Ishikawa (cell line): ENCODE results near the gene IQCH.

ENCODE experiments used
- CEBPB ChIP-seq: IDR thresholded peaks from 2 replicates; pipeline ENCODE4 v1.6.1; 2012
- EP300 ChIP-seq: IDR thresholded peaks from 2 replicates; pipeline ENCODE4 v1.6.1; 2012; ENCODE audit warnings: borderline replicate concordance
- FOXM1 ChIP-seq: IDR thresholded peaks from 2 replicates; pipeline ENCODE4 v1.6.1; 2012; ENCODE audit warnings: low read depth, borderline replicate concordance
- RAD21 ChIP-seq: IDR thresholded peaks from 2 replicates; pipeline ENCODE4 v1.6.1; 2012; ENCODE audit warnings: low read depth
- YY1 ChIP-seq: IDR thresholded peaks from 2 replicates; pipeline ENCODE4 v1.6.1; 2012; ENCODE audit warnings: low read depth
- ZBTB7A ChIP-seq: IDR thresholded peaks from 2 replicates; pipeline ENCODE4 v1.6.1; 2012; ENCODE audit warnings: low read depth
- TF ChIP-seq, protein P1 (sequence below): IDR thresholded peaks from 2 replicates; pipeline ENCODE4 v1.6.1; 2012; ENCODE audit warnings: low read depth, mild to moderate bottlenecking

DNA sequence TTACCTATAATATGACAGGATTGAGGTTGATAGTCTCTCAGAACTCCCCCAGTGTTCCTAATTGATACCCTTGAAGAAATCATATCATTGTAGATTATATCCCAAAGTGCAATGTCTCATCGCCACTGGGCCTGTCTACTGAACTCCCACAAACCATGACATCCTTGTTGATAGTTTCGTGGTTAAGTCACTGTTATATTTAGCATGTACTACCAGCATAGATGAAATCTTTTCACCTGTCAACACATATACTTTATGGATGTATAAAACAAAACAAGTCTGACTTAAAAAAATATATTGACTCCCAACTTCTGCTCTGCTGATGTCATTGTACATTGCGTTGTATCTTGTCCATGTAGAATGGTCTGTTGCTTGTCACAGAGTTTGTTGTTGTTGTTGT, 128.1 kb downstream of the IQCH start:
- TF ChIP-seq EP300 (no peak), CEBPB (no peak), RAD21 (no peak), FOXM1 (no peak), YY1 (no peak), ZBTB7A (no peak)
- TF ChIP-seq, protein P1, sequence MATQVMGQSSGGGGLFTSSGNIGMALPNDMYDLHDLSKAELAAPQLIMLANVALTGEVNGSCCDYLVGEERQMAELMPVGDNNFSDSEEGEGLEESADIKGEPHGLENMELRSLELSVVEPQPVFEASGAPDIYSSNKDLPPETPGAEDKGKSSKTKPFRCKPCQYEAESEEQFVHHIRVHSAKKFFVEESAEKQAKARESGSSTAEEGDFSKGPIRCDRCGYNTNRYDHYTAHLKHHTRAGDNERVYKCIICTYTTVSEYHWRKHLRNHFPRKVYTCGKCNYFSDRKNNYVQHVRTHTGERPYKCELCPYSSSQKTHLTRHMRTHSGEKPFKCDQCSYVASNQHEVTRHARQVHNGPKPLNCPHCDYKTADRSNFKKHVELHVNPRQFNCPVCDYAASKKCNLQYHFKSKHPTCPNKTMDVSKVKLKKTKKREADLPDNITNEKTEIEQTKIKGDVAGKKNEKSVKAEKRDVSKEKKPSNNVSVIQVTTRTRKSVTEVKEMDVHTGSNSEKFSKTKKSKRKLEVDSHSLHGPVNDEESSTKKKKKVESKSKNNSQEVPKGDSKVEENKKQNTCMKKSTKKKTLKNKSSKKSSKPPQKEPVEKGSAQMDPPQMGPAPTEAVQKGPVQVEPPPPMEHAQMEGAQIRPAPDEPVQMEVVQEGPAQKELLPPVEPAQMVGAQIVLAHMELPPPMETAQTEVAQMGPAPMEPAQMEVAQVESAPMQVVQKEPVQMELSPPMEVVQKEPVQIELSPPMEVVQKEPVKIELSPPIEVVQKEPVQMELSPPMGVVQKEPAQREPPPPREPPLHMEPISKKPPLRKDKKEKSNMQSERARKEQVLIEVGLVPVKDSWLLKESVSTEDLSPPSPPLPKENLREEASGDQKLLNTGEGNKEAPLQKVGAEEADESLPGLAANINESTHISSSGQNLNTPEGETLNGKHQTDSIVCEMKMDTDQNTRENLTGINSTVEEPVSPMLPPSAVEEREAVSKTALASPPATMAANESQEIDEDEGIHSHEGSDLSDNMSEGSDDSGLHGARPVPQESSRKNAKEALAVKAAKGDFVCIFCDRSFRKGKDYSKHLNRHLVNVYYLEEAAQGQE, result no peak
